SK-N-SH (cell line): ENCODE data around the gene ZNF23.

Experiments used
- CTCF ChIP-seq: fragments of 200-600 bp; sonication (generic); IDR thresholded peaks from 2 replicates; pipeline ENCODE4 v1.6.1; 2017; ENCODE audit warnings: antibody characterized with exemption, mild to moderate bottlenecking, moderate library complexity
- EP300 ChIP-seq, 2 experiments: IDR thresholded peaks; 2 replicates each; pipeline versions ENCODE4 v1.4.0 to v1.6.1; 2012; ENCODE audit warnings: borderline replicate concordance in 1 of 2, low read depth in 1 of 2, low read length in 1 of 2
- FOXJ3 ChIP-seq: sonication (generic); formaldehyde crosslinking; IDR thresholded peaks from 2 replicates; pipeline ENCODE4 v1.5.1; 2020; ENCODE audit warnings: mild to moderate bottlenecking, missing genetic modification reagents
- POLR2AphosphoS5 ChIP-seq: IDR thresholded peaks from 2 replicates; pipeline ENCODE4 v1.6.1; 2012; ENCODE audit warnings: low read depth, low read length
- REST ChIP-seq: IDR thresholded peaks from 2 replicates; pipeline ENCODE4 v1.6.1; 2012; ENCODE audit warnings: mild to moderate bottlenecking, low read depth, low read length, moderate library complexity
- SIN3A ChIP-seq: IDR thresholded peaks from 2 replicates; pipeline ENCODE4 v1.6.1; 2012; ENCODE audit warnings: low read depth, mild to moderate bottlenecking, low read length, moderate library complexity, borderline replicate concordance
- SMC3 ChIP-seq: IDR thresholded peaks from 2 replicates; pipeline ENCODE4 v1.6.1; 2012; ENCODE audit warnings: low read depth, low read length, improper control_type of control experiment
- YY1 ChIP-seq: IDR thresholded peaks from 2 replicates; pipeline ENCODE4 v1.4.0; 2012; ENCODE audit warnings: low read depth, mild to moderate bottlenecking

- no peak for TF ChIP-seq SMC3
- TF ChIP-seq CTCF = no peak
- no peak for TF ChIP-seq POLR2AphosphoS5
- TF ChIP-seq YY1 = no peak
- no peak for TF ChIP-seq SIN3A
- no peak for TF ChIP-seq EP300 (IDR thresholded peaks at IDR 0.05; ENCODE audit: borderline replicate concordance in 1 of 2, low read depth in 1 of 2, low read length in 1 of 2)
- TF ChIP-seq FOXJ3 (CRISPR knock-in tag) = no peak
- TF ChIP-seq REST = no peak
Observed at GRCh38 chr16:71424626-71425025, 37.4 kb downstream of the ZNF23 start.
